Right ventricle myocardium superior (tissue), 1 donor: ENCODE results near the gene NNMT. TPM values are rescaled to one million over a fixed set of nuclear protein-coding genes. Genes with fewer than 3 reads are reported as not detected.

Source experiments
- ATAC-seq: fragments of 200-7000 bp; cut with Tn5 transposase; one replicate; pipeline ENCODE4 v1.9.1; 2020; ENCODE audit warnings: mild to moderate bottlenecking; ENCODE audit not compliant: poor library complexity
- DNase-seq: peaks from one replicate; pipeline ENCODE4 v3.0.0-alpha.2; 2020
- intact Hi-C: fragments of 100-400 bp; cut with DNase I; formaldehyde crosslinking; loops from one replicate; pipeline ENCODE4 v1.11.2; 2022
- total RNA-seq: library from RNA; stranded (reverse); fragmentation: NEBNext Ultra II Directional; extraction: Animal tissue kit (Norgen Biotek cat#: 25700); gene quantifications from one replicate; pipeline ENCODE4 v1.2.1, GENCODE V29; 2021
- donor health status: DM: no; HTN: yes; CAD: no; lungs with severe emphysema.

The NNMT gene
- total RNA-seq, 1 donor from 2014 or later = 29.8 TPM

GRCh38 chr11:114359342-114359741, 63.1 kb downstream of the NNMT start:
- no peak for DNase-seq
- ATAC-seq = no peak
- intact Hi-C loops = no loop called here

- intact Hi-C loops = no loop called here
- no peak for ATAC-seq
- DNase-seq = no peak
These were observed 66.1 kb downstream of the NNMT start for GRCh38 chr11:114362326-114362725.

GRCh38 chr11:114362958-114363357, 66.8 kb downstream of the NNMT start:
- DNase-seq = no peak
- no peak for ATAC-seq
- intact Hi-C loops = no loop called here

Other genes with a start within 250 kb of the NNMT start
- gene ZBTB16, start 236.7 kb upstream of the NNMT start, total RNA-seq = 64.8 TPM
- gene C11orf71, start 104.1 kb downstream of the NNMT start, total RNA-seq = 8.9 TPM
- 20.5 TPM for gene RBM7, start 104.3 kb downstream of the NNMT start, total RNA-seq
- gene REXO2, start 143.1 kb downstream of the NNMT start, total RNA-seq = 165 TPM